Measurements from ENCODE around the gene AJUBA. TPM values are rescaled to one million over a fixed set of nuclear protein-coding genes. Genes with fewer than 3 reads are reported as not detected.

Gene AJUBA
- total and polyA plus RNA-seq, 2 of the 8 experiments (the other 6 are each of a cell fraction or from before 2014, with no cell fraction given) = 33.1 to 46.0 TPM

- Histone ChIP-seq H4K8ac (ENCODE audit: extremely low read depth, insufficient read depth, low read length) (no peak overlapping the region), H2BK120ac (replicated peaks; ENCODE audit: low read depth, low read length) (no peak overlapping the region)
- 96% methylated on average over 5 of the region's 5 CpGs; no CpG with 5 or more reads in 1 of the 2 experiments for WGBS, 2 experiments (ENCODE audit: extremely low coverage in 1 of 2, insufficient coverage in 1 of 2, insufficient read length in 1 of 2, insufficient replicate concordance in 2 of 2, low coverage in 1 of 2, low lambda C conversion rate in 2 of 2, missing lambda C conversion rate in 1 of 2)
These were observed 58.6 kb downstream of the AJUBA start for GRCh38 chr14:22923746-22924145.

More at GRCh38 chr14:22923746-22924145, 58.6 kb downstream of the AJUBA start:
- Histone ChIP-seq H3K79me2 (ENCODE audit: control insufficient read depth in 1 of 2, insufficient read depth in 2 of 2, low read length in 2 of 2) (peaks cover 5 to 19% of the 10 kb centered on the region in 2 experiments), H3K9me3 (ENCODE audit: insufficient read depth in 2 of 2, low read depth in 1 of 2, low read length in 1 of 2) (no peaks in the 10 kb centered on the region), H2AK5ac (ENCODE audit: low read depth, low read length) (no peak overlapping the region), H3K4me2 (ENCODE audit: insufficient read depth in 1 of 2, low read depth in 2 of 2, low read length in 2 of 2) (no peak overlapping the region), H2BK12ac (ENCODE audit: low read depth, low read length) (no peak overlapping the region), H2BK20ac (ENCODE audit: low read length) (no peak overlapping the region), H3K4me1 (replicated peaks in 1 of 4; ENCODE audit: control insufficient read depth in 3 of 4, insufficient read depth in 4 of 4, low read length in 3 of 4) (peaks cover 0 to 9% (median 5%) of the 10 kb centered on the region in 4 experiments; a peak in 4 of 7 replicates), H3K9ac (replicated peaks in 1 of 4; ENCODE audit: extremely low read depth in 1 of 4, low read depth in 3 of 4, low read length in 3 of 4) (no peak overlapping the region), H3K79me1 (ENCODE audit: low read depth, low read length) (peaks cover 5% of the 10 kb centered on the region; the same call in 1 of the 2 replicates), H4K91ac (replicated peaks; ENCODE audit: insufficient read length, low read length) (no peak overlapping the region), H3K4ac (replicated peaks; ENCODE audit: insufficient read length, low read depth, low read length) (no peak overlapping the region), H3K27ac (ENCODE audit: low read depth, low read length) (no peak overlapping the region), H3K56ac (replicated peaks; ENCODE audit: insufficient read length, low read depth, low read length) (no peak overlapping the region), H3K36me3 (ENCODE audit: control insufficient read depth in 2 of 4, insufficient read depth in 4 of 4, low read length in 3 of 4) (peaks cover 31 to 72% (median 53%) of the 10 kb centered on the region in 4 experiments), H3K27me3 (replicated peaks in 1 of 4; ENCODE audit: control insufficient read depth in 3 of 4, extremely low read depth in 1 of 4, insufficient read depth in 3 of 4, low read length in 3 of 4) (no peaks in the 10 kb centered on the region), H3K14ac (ENCODE audit: insufficient read length) (no peak overlapping the region), H3K18ac (ENCODE audit: extremely low read depth, low read length) (no peak overlapping the region), H4K5ac (ENCODE audit: insufficient read length, low read depth, low read length) (no peak overlapping the region), H2AFZ (ENCODE audit: low read length) (no peak overlapping the region), H3K23me2 (ENCODE audit: low read depth, low read length) (peaks cover 7% of the 10 kb centered on the region), H3K23ac (ENCODE audit: insufficient read length) (no peak overlapping the region), H2BK15ac (ENCODE audit: low read length) (no peak overlapping the region), H2BK5ac (ENCODE audit: low read depth, low read length) (no peak overlapping the region), H3K4me3 (ENCODE audit: extremely low read depth in 1 of 4, insufficient read depth in 2 of 4, low read depth in 3 of 4, low read length in 4 of 4) (no peak overlapping the region), H4K20me1 (replicated peaks in 1 of 2; ENCODE audit: control insufficient read depth in 1 of 2, insufficient read depth in 2 of 2, low read length in 2 of 2) (peaks cover 0 to 2% of the 10 kb centered on the region in 2 experiments)
- FAIRE-seq (no peak), DNase-seq (ENCODE audit: low read depth in 1 of 2, low spot score in 2 of 2) (no peak)
- ChIA-PET CTCF (ENCODE audit: partially characterized antibody) (interaction anchor here (1.3 kb wide), 1 partner anchor 364 kb away, joined by 3 read pairs; no protein-coding TSS in a partner anchor), POLR2A (ENCODE audit: partially characterized antibody) (interaction anchor here (1.4 to 1.7 kb wide), 3 partner anchors 7 to 145 kb away, joined by 3 to 4 read pairs (median 3); partner anchors contain the start of gene HAUS4)
- no peak for TF ChIP-seq ASH2L (IDR thresholded peaks at IDR 0.05; ENCODE audit: low read length)
- no peak for TF ChIP-seq TAF7 (optimal IDR thresholded peaks at IDR 0.05; ENCODE audit: borderline replicate concordance, low read depth, low read length)
- TF ChIP-seq EP300 (IDR thresholded peaks at IDR 0.05; ENCODE audit: borderline replicate concordance in 1 of 2, low read depth in 2 of 2, low read length in 2 of 2) = no peak
- no peak for TF ChIP-seq SP1 (IDR thresholded peaks at IDR 0.05; ENCODE audit: low read depth, low read length)
- TF ChIP-seq BACH1 (IDR thresholded peaks at IDR 0.05; ENCODE audit: low read length) = no peak
- TF ChIP-seq GABPA (IDR thresholded peaks at IDR 0.05; ENCODE audit: borderline replicate concordance, insufficient read depth, low read length) = no peak
- no peak for TF ChIP-seq CHD1 (IDR thresholded peaks at IDR 0.05; ENCODE audit: low read depth, low read length)
- no peak for TF ChIP-seq HDAC2 (IDR thresholded peaks at IDR 0.05; ENCODE audit: borderline replicate concordance in 1 of 2, low read depth in 2 of 2, low read length in 2 of 2)
- TF ChIP-seq SIRT6 (IDR thresholded peaks at IDR 0.05; ENCODE audit: low read length) = no peak
